Measurements from ENCODE around the gene SMOC1.

SMOC1 gene

GRCh38 chr14:69983317-69983716, 104.1 kb downstream of the SMOC1 start:
- DNase-seq, result no peak

GRCh38 chr14:69985463-69985862, 106.2 kb downstream of the SMOC1 start:
- no peak for DNase-seq

GRCh38 chr14:69986336-69986735, 107.1 kb downstream of the SMOC1 start:
- DNase-seq, result no peak

- DNase-seq, result no peak
Measured at GRCh38 chr14:69987406-69988121, 108.3 kb downstream of the SMOC1 start.

GRCh38 chr14:69988979-69989378, 109.8 kb downstream of the SMOC1 start:
- no peak for DNase-seq

GRCh38 chr14:69989622-69990021, 110.4 kb downstream of the SMOC1 start:
- DNase-seq, result no peak

GRCh38 chr14:69990323-69990722, 111.1 kb downstream of the SMOC1 start:
- no peak for DNase-seq

GRCh38 chr14:69991422-69991821, 112.2 kb downstream of the SMOC1 start:
- DNase-seq, result no peak

- no peak for DNase-seq
Measured at GRCh38 chr14:69992564-69992963, 113.3 kb downstream of the SMOC1 start.

GRCh38 chr14:69993326-69993725, 114.1 kb downstream of the SMOC1 start:
- DNase-seq, result no peak

- DNase-seq, result no peak
Measured at GRCh38 chr14:69994002-69994401, 114.8 kb downstream of the SMOC1 start.

GRCh38 chr14:69996216-69996615, 117.0 kb downstream of the SMOC1 start:
- DNase-seq, result no peak

GRCh38 chr14:69997849-69998248, 118.6 kb downstream of the SMOC1 start:
- DNase-seq, result no peak

GRCh38 chr14:69999261-69999674, 120.1 kb downstream of the SMOC1 start:
- no peak for DNase-seq

GRCh38 chr14:70000601-70001000, 121.4 kb downstream of the SMOC1 start:
- no peak for DNase-seq

- DNase-seq, result no peak
Measured at GRCh38 chr14:70002589-70003346, 123.6 kb downstream of the SMOC1 start.

GRCh38 chr14:70004791-70005190, 125.6 kb downstream of the SMOC1 start:
- no peak for DNase-seq

GRCh38 chr14:70005281-70005805, 126.1 kb downstream of the SMOC1 start:
- no peak for DNase-seq

- no peak for DNase-seq
Measured at GRCh38 chr14:70006699-70007098, 127.5 kb downstream of the SMOC1 start.

- DNase-seq, result no peak
Measured at GRCh38 chr14:70008284-70009262, 129.4 kb downstream of the SMOC1 start.

GRCh38 chr14:70009961-70010360, 130.7 kb downstream of the SMOC1 start:
- no peak for DNase-seq

- DNase-seq, result no peak
Measured at GRCh38 chr14:70011098-70011497, 131.9 kb downstream of the SMOC1 start.

- no peak for DNase-seq
Measured at GRCh38 chr14:70011708-70012107, 132.5 kb downstream of the SMOC1 start.

Measured in right forelimb (tissue), 1 donor.